Prostate gland (tissue), 2 donors: ENCODE results near the gene SLC6A7.

Source experiments
- POLR2A ChIP-seq: fragments of 450-650 bp; IDR thresholded peaks from one replicate; pipeline ENCODE4 v1.6.1; 2016; ENCODE audit warnings: antibody characterized with exemption, mild to moderate bottlenecking
- POLR2AphosphoS5 ChIP-seq: sonication (generic); formaldehyde crosslinking; IDR thresholded peaks from one replicate; pipeline ENCODE4 v1.6.1; 2017; ENCODE audit warnings: antibody characterized with exemption
- TF ChIP-seq, protein P1 (sequence below), 4 experiments: fragments of 200-600 bp in 2 of 4; fragments of 450-650 bp in 2 of 4; sonication (generic) in 2 of 4; IDR thresholded peaks; 1 replicate in 3 of 4; 2 replicates in 1 of 4; pipeline ENCODE4 v1.5.1; 2016 to 2019; ENCODE audit warnings: antibody characterized with exemption in 4 of 4, mild to moderate bottlenecking in 2 of 4, moderate library complexity in 2 of 4

GRCh38 chr5:150149618-150150017, 40.2 kb upstream of the SLC6A7 start:
- TF ChIP-seq, protein P1, sequence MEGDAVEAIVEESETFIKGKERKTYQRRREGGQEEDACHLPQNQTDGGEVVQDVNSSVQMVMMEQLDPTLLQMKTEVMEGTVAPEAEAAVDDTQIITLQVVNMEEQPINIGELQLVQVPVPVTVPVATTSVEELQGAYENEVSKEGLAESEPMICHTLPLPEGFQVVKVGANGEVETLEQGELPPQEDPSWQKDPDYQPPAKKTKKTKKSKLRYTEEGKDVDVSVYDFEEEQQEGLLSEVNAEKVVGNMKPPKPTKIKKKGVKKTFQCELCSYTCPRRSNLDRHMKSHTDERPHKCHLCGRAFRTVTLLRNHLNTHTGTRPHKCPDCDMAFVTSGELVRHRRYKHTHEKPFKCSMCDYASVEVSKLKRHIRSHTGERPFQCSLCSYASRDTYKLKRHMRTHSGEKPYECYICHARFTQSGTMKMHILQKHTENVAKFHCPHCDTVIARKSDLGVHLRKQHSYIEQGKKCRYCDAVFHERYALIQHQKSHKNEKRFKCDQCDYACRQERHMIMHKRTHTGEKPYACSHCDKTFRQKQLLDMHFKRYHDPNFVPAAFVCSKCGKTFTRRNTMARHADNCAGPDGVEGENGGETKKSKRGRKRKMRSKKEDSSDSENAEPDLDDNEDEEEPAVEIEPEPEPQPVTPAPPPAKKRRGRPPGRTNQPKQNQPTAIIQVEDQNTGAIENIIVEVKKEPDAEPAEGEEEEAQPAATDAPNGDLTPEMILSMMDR (IDR thresholded peaks at IDR 0.05) = no peak
- TF ChIP-seq POLR2AphosphoS5 = no peak
- no peak for TF ChIP-seq POLR2A
